ENCODE measurements around the gene SAMD5. TPM values are rescaled to one million over a fixed set of nuclear protein-coding genes. Genes with fewer than 3 reads are reported as not detected.

Gene SAMD5
- polyA plus RNA-seq, 1 donor from 2014 or later, result 14.1 TPM

- no peaks in the 10 kb centered on the region for H3K27me3 ChIP-seq (ENCODE audit: insufficient read depth, low read depth, low read length)
- no peak overlapping the region for H3K27ac ChIP-seq (ENCODE audit: low read length)
- no peaks in the 10 kb centered on the region for H3K9me3 ChIP-seq (ENCODE audit: low read length)
- TF ChIP-seq MXI1 (conservative IDR thresholded peaks at IDR 0.05; ENCODE audit: poor library complexity, severe bottlenecking), result no peak
- TF ChIP-seq POLR2AphosphoS5 (IDR thresholded peaks at IDR 0.05), result no peak
- no peak for TF ChIP-seq REST (IDR thresholded peaks at IDR 0.05; ENCODE audit: borderline replicate concordance)
- no peak for TF ChIP-seq EZH2 (IDR thresholded peaks at IDR 0.05; ENCODE audit: borderline replicate concordance, insufficient read depth, low read length, poor library complexity, severe bottlenecking)
- no peak for TF ChIP-seq EP300 (conservative IDR thresholded peaks at IDR 0.05; ENCODE audit: poor library complexity, severe bottlenecking)
- no peaks in the 10 kb centered on the region for H3K9me2 ChIP-seq (ENCODE audit: insufficient read depth, low read length)
- no peak overlapping the region for H2AFZ ChIP-seq (ENCODE audit: low read depth, low read length)
- H3K4me3 ChIP-seq (ENCODE audit: low read length), result no peak overlapping the region
- no peaks in the 10 kb centered on the region for H3K36me3 ChIP-seq (ENCODE audit: insufficient read depth, low read length)
- H3K4me2 ChIP-seq (ENCODE audit: low read length), result no peak overlapping the region
- H3K9ac ChIP-seq (ENCODE audit: low read length), result no peak overlapping the region
- H3K79me2 ChIP-seq (replicated peaks; ENCODE audit: insufficient read depth, low read length), result no peaks in the 10 kb centered on the region
- no peaks in the 10 kb centered on the region for H3F3A ChIP-seq (ENCODE audit: insufficient read depth, low read length, poor library complexity, severe bottlenecking)
- no peaks in the 10 kb centered on the region for H4K20me1 ChIP-seq (ENCODE audit: insufficient read depth)
Observed at GRCh38 chr6:147577488-147577887, 69.0 kb downstream of the SAMD5 start.

DNA sequence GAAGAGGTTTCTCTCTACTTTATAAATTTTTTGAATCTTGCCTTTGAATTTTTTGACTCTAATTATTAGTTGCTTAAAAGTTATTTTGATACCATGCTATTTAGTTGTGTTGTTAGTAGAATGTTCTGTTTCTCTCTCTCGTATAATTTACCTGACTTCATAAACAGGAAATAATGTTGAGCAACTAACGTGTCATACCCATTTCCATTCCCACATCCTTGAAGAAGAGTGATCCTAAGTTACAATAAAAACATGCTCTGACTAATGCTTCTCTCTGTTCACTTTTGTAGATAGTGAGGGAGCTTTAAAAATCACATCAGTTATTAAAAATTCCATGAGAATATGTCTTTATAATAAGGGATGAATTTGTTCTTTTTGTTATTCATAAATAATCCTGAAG is 69.7 kb downstream of the SAMD5 start:
- H3K4me2 ChIP-seq (ENCODE audit: low read length), result no peak overlapping the region
- H4K20me1 ChIP-seq (ENCODE audit: insufficient read depth), result no peaks in the 10 kb centered on the region
- H3K9me3 ChIP-seq (ENCODE audit: low read length), result no peaks in the 10 kb centered on the region
- no peaks in the 10 kb centered on the region for H3K27me3 ChIP-seq (ENCODE audit: insufficient read depth, low read depth, low read length)
- H2AFZ ChIP-seq (ENCODE audit: low read depth, low read length), result no peak overlapping the region
- H3K4me3 ChIP-seq (ENCODE audit: low read length), result no peak overlapping the region
- TF ChIP-seq EZH2 (IDR thresholded peaks at IDR 0.05; ENCODE audit: borderline replicate concordance, insufficient read depth, low read length, poor library complexity, severe bottlenecking), result no peak
- TF ChIP-seq MXI1 (conservative IDR thresholded peaks at IDR 0.05; ENCODE audit: poor library complexity, severe bottlenecking), result no peak
- no peak for TF ChIP-seq POLR2AphosphoS5 (IDR thresholded peaks at IDR 0.05)
- TF ChIP-seq RAD21 (conservative IDR thresholded peaks at IDR 0.05), result no peak
- no peak for TF ChIP-seq REST (IDR thresholded peaks at IDR 0.05; ENCODE audit: borderline replicate concordance)
- TF ChIP-seq SMC3 (conservative IDR thresholded peaks at IDR 0.05; ENCODE audit: poor library complexity), result no peak
- TF ChIP-seq TAF1 (IDR thresholded peaks at IDR 0.05; ENCODE audit: low read depth), result no peak
- TF ChIP-seq, protein P1, sequence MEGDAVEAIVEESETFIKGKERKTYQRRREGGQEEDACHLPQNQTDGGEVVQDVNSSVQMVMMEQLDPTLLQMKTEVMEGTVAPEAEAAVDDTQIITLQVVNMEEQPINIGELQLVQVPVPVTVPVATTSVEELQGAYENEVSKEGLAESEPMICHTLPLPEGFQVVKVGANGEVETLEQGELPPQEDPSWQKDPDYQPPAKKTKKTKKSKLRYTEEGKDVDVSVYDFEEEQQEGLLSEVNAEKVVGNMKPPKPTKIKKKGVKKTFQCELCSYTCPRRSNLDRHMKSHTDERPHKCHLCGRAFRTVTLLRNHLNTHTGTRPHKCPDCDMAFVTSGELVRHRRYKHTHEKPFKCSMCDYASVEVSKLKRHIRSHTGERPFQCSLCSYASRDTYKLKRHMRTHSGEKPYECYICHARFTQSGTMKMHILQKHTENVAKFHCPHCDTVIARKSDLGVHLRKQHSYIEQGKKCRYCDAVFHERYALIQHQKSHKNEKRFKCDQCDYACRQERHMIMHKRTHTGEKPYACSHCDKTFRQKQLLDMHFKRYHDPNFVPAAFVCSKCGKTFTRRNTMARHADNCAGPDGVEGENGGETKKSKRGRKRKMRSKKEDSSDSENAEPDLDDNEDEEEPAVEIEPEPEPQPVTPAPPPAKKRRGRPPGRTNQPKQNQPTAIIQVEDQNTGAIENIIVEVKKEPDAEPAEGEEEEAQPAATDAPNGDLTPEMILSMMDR (IDR thresholded peaks at IDR 0.05; ENCODE audit: poor library complexity, severe bottlenecking), result no peak
- TF ChIP-seq EP300 (conservative IDR thresholded peaks at IDR 0.05; ENCODE audit: poor library complexity, severe bottlenecking), result no peak
- no peaks in the 10 kb centered on the region for H3F3A ChIP-seq (ENCODE audit: insufficient read depth, low read length, poor library complexity, severe bottlenecking)
- H3K27ac ChIP-seq (ENCODE audit: low read length), result no peak overlapping the region
- H3K79me2 ChIP-seq (replicated peaks; ENCODE audit: insufficient read depth, low read length), result no peaks in the 10 kb centered on the region
- H3K36me3 ChIP-seq (ENCODE audit: insufficient read depth, low read length), result no peaks in the 10 kb centered on the region
- H3K9ac ChIP-seq (ENCODE audit: low read length), result no peak overlapping the region
- H3K9me2 ChIP-seq (ENCODE audit: insufficient read depth, low read length), result no peaks in the 10 kb centered on the region
